Measurements from ENCODE around the gene TMCC1. TPM values are rescaled to one million over a fixed set of nuclear protein-coding genes. Genes with fewer than 3 reads are reported as not detected.

Gene TMCC1
- polyA plus RNA-seq, 2 of the 4 experiments (the other 2 are of a cell fraction), result 30.3 to 75.7 TPM

- POLR2A ChIA-PET, result interaction anchor here (1.0 kb wide), 1 partner anchor 29 kb away, joined by 3 read pairs; no protein-coding TSS in a partner anchor
- CTCF ChIA-PET, result interaction anchor here (1.2 to 2.2 kb wide), 3 partner anchors 31 to 144 kb away, joined by 4 to 8 read pairs (median 4); no protein-coding TSS in a partner anchor
- Histone ChIP-seq H3K4me2 (peak overlapping the region; percentile 97), H3K9me3 (no peaks in the 10 kb centered on the region), H3K4me1 (peaks cover 55% of the 10 kb centered on the region), H3K27ac (peak overlapping the region; percentile 77 to 80), H3K4me3 (peak overlapping the region; percentile 49)
- 41% methylated on average over 1 of the region's 1 CpG for WGBS (ENCODE audit: missing lambda C conversion rate)
- FAIRE-seq (no peak), DNase-seq (ENCODE audit: low read depth in 1 of 2, low spot score in 1 of 2) (peak in 1 of 2 experiments; percentile 11), ATAC-seq (no peak)
- TF ChIP-seq ZC3H11A (IDR thresholded peaks at IDR 0.05), result no peak
- no peak for TF ChIP-seq RCOR1 (IDR thresholded peaks at IDR 0.05; ENCODE audit: low read depth, low read length)
- no peak for TF ChIP-seq MAFK (IDR thresholded peaks at IDR 0.05; ENCODE audit: partially characterized antibody)
- TF ChIP-seq CEBPB (IDR thresholded peaks at IDR 0.05), result peak in 1 of 2 experiments; percentile 24; a peak in 1 of 4 replicates
- TF ChIP-seq HEYL (CRISPR knock-in tag; IDR thresholded peaks at IDR 0.05), result no peak
Measured at GRCh38 chr3:129793319-129793718, 100.2 kb downstream of the TMCC1 start.

DNA sequence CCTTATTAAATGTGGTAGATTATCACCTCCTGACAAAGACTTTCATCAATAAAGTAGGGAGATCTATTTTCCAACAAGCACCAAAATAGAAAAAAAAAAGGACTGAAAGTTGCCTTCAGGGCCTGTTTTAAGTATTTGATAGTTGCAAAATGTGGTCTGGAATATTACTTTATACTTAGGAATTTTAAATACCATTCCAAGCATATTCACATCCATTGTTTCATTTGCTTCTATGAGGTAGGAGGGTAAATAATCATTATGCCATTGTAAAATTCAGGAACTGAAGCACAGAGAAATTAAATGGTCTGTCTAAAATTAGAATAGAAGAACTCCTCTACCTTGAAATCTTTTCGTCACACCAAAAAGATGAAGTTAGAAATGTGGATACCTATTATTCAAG is 110.0 kb downstream of the TMCC1 start:
- WGBS (ENCODE audit: missing lambda C conversion rate), result 95% methylated on average over 1 of the region's 1 CpG
- Histone ChIP-seq H3K4me1 (peaks cover 8% of the 10 kb centered on the region; the same call in 1 of the 3 replicates), H3K4me2 (no peak overlapping the region), H3K4me3 (no peak overlapping the region), H3K27ac (no peak overlapping the region), H3K9me3 (no peaks in the 10 kb centered on the region)
- FAIRE-seq (no peak), DNase-seq (ENCODE audit: low read depth in 1 of 2, low spot score in 1 of 2) (no peak), ATAC-seq (no peak)
- TF ChIP-seq SREBF2 (IDR thresholded peaks at IDR 0.05) (no peak), RFX5 (IDR thresholded peaks at IDR 0.05) (no peak), FOXS1 (CRISPR knock-in tag; IDR thresholded peaks at IDR 0.05) (no peak), HES2 (IDR thresholded peaks at IDR 0.05) (no peak), ZFP36 (IDR thresholded peaks at IDR 0.05; ENCODE audit: borderline replicate concordance, partially characterized antibody) (no peak)
- POLR2A ChIA-PET, result no interaction called here
- CTCF ChIA-PET, result interaction anchor here (1.5 kb wide), 1 partner anchor 293 kb away, joined by 3 read pairs; no protein-coding TSS in a partner anchor

- H3K27ac ChIP-seq, result no peak overlapping the region
- ChIA-PET CTCF (no interaction called here), POLR2A (no interaction called here)
- no peak overlapping the region for H3K4me2 ChIP-seq
- ATAC-seq (no peak), FAIRE-seq (no peak), DNase-seq (ENCODE audit: low read depth in 1 of 2, low spot score in 1 of 2) (no peak)
- 96% methylated on average over 2 of the region's 2 CpGs for WGBS (ENCODE audit: missing lambda C conversion rate)
- no peak overlapping the region for H3K4me3 ChIP-seq
- peaks cover 12% of the 10 kb centered on the region; the same call in 2 of the 3 replicates for H3K4me1 ChIP-seq
- H3K9me3 ChIP-seq, result no peaks in the 10 kb centered on the region
- no peak for TF ChIP-seq FOSB (CRISPR knock-in tag; IDR thresholded peaks at IDR 0.05)
- no peak for TF ChIP-seq ZNF302 (CRISPR knock-in tag; IDR thresholded peaks at IDR 0.05)
- no peak for TF ChIP-seq FOSL2 (IDR thresholded peaks at IDR 0.05)
- no peak for TF ChIP-seq FOSL2 (CRISPR knock-in tag; IDR thresholded peaks at IDR 0.05)
- no peak for TF ChIP-seq HOXB5 (CRISPR knock-in tag; IDR thresholded peaks at IDR 0.05)
- TF ChIP-seq CHD4 (IDR thresholded peaks at IDR 0.05; ENCODE audit: borderline replicate concordance), result no peak
- no peak for TF ChIP-seq PHF8 (IDR thresholded peaks at IDR 0.05; ENCODE audit: borderline replicate concordance, low read depth)
- TF ChIP-seq ZFP36 (IDR thresholded peaks at IDR 0.05; ENCODE audit: borderline replicate concordance, partially characterized antibody), result no peak
- TF ChIP-seq HDAC2 (IDR thresholded peaks at IDR 0.05), result no peak
- no peak for TF ChIP-seq HES2 (IDR thresholded peaks at IDR 0.05)
- no peak for TF ChIP-seq RAD21 (conservative IDR thresholded peaks at IDR 0.05 in 1 of 2, IDR thresholded peaks at IDR 0.05 in 1 of 2)
- TF ChIP-seq GATA3 (IDR thresholded peaks at IDR 0.05; ENCODE audit: borderline replicate concordance), result no peak
- TF ChIP-seq ESRRA (IDR thresholded peaks at IDR 0.05; ENCODE audit: borderline replicate concordance, low read length), result no peak
- TF ChIP-seq, protein P1, sequence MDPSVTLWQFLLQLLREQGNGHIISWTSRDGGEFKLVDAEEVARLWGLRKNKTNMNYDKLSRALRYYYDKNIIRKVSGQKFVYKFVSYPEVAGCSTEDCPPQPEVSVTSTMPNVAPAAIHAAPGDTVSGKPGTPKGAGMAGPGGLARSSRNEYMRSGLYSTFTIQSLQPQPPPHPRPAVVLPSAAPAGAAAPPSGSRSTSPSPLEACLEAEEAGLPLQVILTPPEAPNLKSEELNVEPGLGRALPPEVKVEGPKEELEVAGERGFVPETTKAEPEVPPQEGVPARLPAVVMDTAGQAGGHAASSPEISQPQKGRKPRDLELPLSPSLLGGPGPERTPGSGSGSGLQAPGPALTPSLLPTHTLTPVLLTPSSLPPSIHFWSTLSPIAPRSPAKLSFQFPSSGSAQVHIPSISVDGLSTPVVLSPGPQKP (IDR thresholded peaks at IDR 0.05; ENCODE audit: low read depth, low read length), result no peak
- TF ChIP-seq RNF2 (IDR thresholded peaks at IDR 0.05; ENCODE audit: borderline replicate concordance, low read depth), result no peak
- TF ChIP-seq, protein P2, sequence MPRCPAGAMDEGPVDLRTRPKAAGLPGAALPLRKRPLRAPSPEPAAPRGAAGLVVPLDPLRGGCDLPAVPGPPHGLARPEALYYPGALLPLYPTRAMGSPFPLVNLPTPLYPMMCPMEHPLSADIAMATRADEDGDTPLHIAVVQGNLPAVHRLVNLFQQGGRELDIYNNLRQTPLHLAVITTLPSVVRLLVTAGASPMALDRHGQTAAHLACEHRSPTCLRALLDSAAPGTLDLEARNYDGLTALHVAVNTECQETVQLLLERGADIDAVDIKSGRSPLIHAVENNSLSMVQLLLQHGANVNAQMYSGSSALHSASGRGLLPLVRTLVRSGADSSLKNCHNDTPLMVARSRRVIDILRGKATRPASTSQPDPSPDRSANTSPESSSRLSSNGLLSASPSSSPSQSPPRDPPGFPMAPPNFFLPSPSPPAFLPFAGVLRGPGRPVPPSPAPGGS (IDR thresholded peaks at IDR 0.05), result no peak
- no peak for TF ChIP-seq HOXB13 (CRISPR knock-in tag; IDR thresholded peaks at IDR 0.05; ENCODE audit: low read depth)
- no peak for TF ChIP-seq MYC (IDR thresholded peaks at IDR 0.05; ENCODE audit: borderline replicate concordance, low read length)
- no peak for TF ChIP-seq USF2 (IDR thresholded peaks at IDR 0.05)
- no peak for TF ChIP-seq NR3C1 (IDR thresholded peaks at IDR 0.05)
- no peak for TF ChIP-seq RFX5 (IDR thresholded peaks at IDR 0.05)
Measured at GRCh38 chr3:129778871-129779270, 114.6 kb downstream of the TMCC1 start.

All from A549 (cell line).